IPS DF 6.9 (cell line): ENCODE measurements around the gene TRPV5.

Source experiments
- DNase-seq: peaks from one replicate; pipeline ENCODE4 v3.0.0-alpha.2; 2013; ENCODE audit warnings: low read depth, low spot score
- H3K27ac ChIP-seq: one replicate; pipeline ENCODE4 v1.5.1; 2013; ENCODE audit warnings: low read length, control low read depth
- H3K27me3 ChIP-seq: 2 replicates; pipeline ENCODE4 v1.6.1; 2013; ENCODE audit warnings: mild to moderate bottlenecking, low read length; ENCODE audit not compliant: control insufficient read depth, insufficient read depth
- H3K36me3 ChIP-seq: 2 replicates; pipeline ENCODE4 v1.6.1; 2013; ENCODE audit warnings: low read length; ENCODE audit not compliant: control insufficient read depth, insufficient read depth
- H3K4me1 ChIP-seq: 2 replicates; pipeline ENCODE4 v1.6.1; 2013; ENCODE audit warnings: low read length; ENCODE audit not compliant: control insufficient read depth, insufficient read depth
- H3K4me3 ChIP-seq: 2 replicates; pipeline ENCODE4 v1.5.1; 2013; ENCODE audit warnings: mild to moderate bottlenecking, low read length
- H3K9me3 ChIP-seq: 2 replicates; pipeline ENCODE4 v1.6.1; 2013; ENCODE audit warnings: low read length, inconsistent platforms; ENCODE audit not compliant: control insufficient read depth, insufficient read depth
- WGBS: extraction: QIAGEN DNeasy Blood & Tissue Kit; methylation state at CpG from one replicate; pipeline ENCODE4 v1.1.7; 2013; ENCODE audit warnings: mixed read lengths, missing lambda C conversion rate; ENCODE audit not compliant: insufficient read length, insufficient coverage; 5-methylcytosine and 5-hydroxymethylcytosine counted together

The TRPV5 gene

DNA sequence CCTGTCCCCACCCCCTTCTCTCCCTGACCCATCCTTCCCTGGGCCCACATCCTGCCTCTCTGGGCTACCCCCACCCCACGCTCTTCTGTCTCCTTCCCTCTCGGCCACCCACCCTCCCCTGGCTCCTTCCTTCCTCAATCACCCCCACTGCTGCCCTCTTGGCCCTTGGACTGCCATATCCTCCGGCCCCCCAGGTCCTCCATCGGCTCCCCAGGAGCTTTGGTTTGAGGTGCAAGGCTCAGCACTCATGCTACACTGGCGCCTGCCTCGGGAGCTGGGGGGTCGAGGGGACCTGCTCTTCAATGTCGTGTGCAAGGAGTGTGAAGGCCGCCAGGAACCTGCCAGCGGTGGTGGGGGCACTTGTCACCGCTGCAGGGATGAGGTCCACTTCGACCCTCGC lies 67.8 kb downstream of the TRPV5 start:
- Histone ChIP-seq H3K27me3 (no peaks in the 10 kb centered on the region), H3K27ac (no peak overlapping the region), H3K4me1 (peaks cover 3% of the 10 kb centered on the region), H3K4me3 (no peak overlapping the region), H3K36me3 (no peaks in the 10 kb centered on the region; the same call in 1 of the 2 replicates), H3K9me3 (no peaks in the 10 kb centered on the region)
- no peak for DNase-seq
- no CpG with 5 or more reads among the region's 13 CpGs for WGBS

DNA sequence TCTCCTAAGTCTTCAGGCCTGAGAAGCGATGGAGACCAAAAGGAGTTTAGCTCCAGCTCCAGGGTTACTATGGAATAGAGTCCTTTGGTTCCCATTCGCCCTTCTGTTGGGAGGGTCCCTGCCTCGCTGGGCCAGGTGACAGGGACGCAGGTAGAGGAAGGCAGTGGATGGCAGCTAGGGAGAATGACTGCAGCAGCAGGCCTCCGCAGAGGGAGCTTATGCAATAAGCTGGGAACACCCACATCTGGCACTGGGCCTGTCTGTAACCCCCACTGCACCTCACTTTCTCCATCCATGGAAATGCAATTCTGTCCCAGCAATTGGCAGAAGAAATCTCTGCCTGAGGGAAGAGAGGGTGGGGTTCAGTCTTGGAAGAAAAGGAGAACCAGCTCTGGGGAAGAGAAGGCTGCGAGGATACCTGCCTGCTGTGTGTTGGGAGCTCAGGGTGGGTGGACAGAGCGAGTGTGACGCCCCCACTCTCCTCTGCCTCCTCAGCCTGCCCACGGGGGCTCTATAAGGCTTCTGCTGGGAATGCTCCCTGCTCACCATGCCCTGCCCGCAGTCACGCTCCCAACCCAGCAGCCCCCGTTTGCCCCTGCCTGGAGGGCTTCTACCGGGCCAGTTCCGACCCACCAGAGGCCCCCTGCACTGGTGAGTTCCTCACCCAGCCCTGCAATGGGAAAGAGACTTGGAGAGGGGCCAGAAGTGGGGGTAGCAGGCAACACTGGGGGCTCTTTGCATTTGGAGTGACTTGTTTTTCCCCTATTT lies 68.4 kb downstream of the TRPV5 start:
- Histone ChIP-seq H3K27me3 (no peaks in the 10 kb centered on the region), H3K27ac (no peak overlapping the region), H3K9me3 (no peaks in the 10 kb centered on the region), H3K4me1 (peaks cover 3% of the 10 kb centered on the region), H3K36me3 (no peaks in the 10 kb centered on the region; the same call in 1 of the 2 replicates), H3K4me3 (no peak overlapping the region)
- DNase-seq, result no peak
- WGBS, result no CpG with 5 or more reads among the region's 14 CpGs

DNA sequence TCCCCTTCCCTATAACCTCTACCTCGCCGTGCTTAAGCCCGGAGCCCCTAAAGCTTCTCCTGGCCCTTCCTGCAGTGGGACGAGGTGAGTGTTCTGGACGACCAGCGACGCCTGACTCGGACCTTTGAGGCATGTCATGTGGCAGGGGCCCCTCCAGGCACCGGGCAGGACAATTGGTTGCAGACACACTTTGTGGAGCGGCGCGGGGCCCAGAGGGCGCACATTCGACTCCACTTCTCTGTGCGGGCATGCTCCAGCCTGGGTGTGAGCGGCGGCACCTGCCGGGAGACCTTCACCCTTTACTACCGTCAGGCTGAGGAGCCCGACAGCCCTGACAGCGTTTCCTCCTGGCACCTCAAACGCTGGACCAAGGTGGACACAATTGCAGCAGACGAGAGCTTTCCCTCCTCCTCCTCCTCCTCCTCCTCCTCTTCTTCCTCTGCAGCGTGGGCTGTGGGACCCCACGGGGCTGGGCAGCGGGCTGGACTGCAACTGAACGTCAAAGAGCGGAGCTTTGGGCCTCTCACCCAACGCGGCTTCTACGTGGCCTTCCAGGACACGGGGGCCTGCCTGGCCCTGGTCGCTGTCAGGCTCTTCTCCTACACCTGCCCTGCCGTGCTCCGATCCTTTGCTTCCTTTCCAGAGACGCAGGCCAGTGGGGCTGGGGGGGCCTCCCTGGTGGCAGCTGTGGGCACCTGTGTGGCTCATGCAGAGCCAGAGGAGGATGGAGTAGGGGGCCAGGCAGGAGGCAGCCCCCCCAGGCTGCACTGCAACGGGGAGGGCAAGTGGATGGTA lies 69.5 kb downstream of the TRPV5 start:
- H3K36me3 ChIP-seq, result no peaks in the 10 kb centered on the region; the same call in 1 of the 2 replicates
- no peaks in the 10 kb centered on the region for H3K9me3 ChIP-seq
- no peak for DNase-seq
- H3K4me1 ChIP-seq, result peaks cover 3% of the 10 kb centered on the region
- no peak overlapping the region for H3K4me3 ChIP-seq
- no peak overlapping the region for H3K27ac ChIP-seq
- H3K27me3 ChIP-seq, result no peaks in the 10 kb centered on the region
- no CpG with 5 or more reads among the region's 37 CpGs for WGBS

DNA sequence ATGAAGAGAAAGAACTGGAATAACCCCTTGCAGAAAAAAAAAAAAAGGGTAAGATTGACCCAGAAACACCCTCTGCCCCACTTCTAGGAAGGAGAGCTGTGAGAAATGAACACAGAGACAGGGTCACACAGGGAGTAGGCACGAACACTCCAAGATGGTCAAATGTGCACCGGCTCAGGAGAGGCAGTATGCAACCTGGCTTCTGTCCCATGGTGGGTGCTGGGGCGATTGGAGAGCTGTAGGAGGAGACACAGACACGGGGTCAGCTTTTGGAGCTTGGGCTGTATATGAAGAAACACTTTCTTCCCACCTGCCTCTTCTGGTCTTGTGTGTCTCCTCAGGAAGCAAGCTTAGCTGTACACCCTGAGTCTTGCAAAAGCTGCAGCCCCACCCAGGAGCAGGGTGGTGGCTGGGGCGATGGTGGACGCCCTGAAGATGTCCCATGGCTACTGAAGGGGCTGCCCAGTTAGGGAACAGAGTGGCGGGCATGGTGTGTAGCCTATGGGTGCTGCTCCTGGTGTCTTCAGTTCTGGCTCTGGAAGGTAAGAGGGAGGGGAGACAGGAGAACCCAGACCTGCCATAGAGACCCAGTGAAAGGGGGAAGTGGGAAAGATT lies 70.7 kb downstream of the TRPV5 start:
- no peaks in the 10 kb centered on the region for H3K9me3 ChIP-seq
- no CpG with 5 or more reads among the region's 7 CpGs for WGBS

DNA sequence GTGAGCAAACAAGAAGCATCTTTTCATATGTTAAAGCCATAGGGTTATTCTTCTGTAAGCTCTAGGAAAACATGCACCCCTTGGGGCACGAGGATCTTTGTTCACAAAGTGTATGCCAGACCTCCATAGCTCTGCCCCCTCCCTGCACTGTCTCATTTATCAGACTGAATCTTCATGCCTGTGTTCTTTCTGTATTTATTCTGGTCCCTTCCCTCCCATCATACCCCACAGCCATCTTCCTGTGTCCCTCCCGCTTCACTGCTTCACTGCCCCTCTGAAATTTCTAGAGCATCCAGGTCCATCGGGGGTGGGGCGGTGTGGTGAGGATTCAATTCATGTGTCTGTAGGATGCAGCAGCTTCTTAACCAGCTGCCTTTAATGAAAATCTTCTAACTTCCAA lies 71.2 kb downstream of the TRPV5 start:
- peaks cover 3% of the 10 kb centered on the region for H3K4me1 ChIP-seq
- no peak for DNase-seq
- no peak overlapping the region for H3K27ac ChIP-seq
- WGBS, result no CpG with 5 or more reads among the region's 4 CpGs
- H3K27me3 ChIP-seq, result no peaks in the 10 kb centered on the region
- no peaks in the 10 kb centered on the region for H3K36me3 ChIP-seq
- no peaks in the 10 kb centered on the region for H3K9me3 ChIP-seq
- H3K4me3 ChIP-seq, result no peak overlapping the region

More for the DNA sequence above, 70.7 kb downstream of the TRPV5 start:
- Histone ChIP-seq H3K27me3 (no peaks in the 10 kb centered on the region), H3K27ac (no peak overlapping the region), H3K4me3 (no peak overlapping the region), H3K4me1 (peaks cover 3% of the 10 kb centered on the region), H3K36me3 (no peaks in the 10 kb centered on the region; the same call in 1 of the 2 replicates)
- no peak for DNase-seq

DNA sequence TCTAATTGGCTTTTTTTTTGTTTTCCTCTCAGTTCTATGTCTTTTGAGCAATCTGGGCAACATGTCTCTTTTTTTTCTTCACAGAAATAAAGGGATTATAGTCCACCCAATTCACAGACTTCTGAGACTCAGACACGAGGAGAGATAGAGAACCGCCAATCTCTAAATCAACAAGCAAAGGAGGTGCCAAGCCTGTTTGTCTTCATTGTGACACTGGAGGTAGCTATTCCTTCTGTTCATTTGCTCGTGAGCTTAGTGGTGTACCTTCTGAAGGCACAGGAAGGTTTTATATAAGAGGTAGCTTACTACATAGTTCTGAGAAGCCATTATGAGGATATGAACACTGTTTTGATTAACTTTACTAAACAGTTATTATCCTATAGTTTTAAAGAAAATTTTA lies 72.6 kb downstream of the TRPV5 start:
- no peak overlapping the region for H3K27ac ChIP-seq
- H3K4me1 ChIP-seq, result peaks cover 3% of the 10 kb centered on the region; the same call in 1 of the 2 replicates
- DNase-seq, result no peak
- H3K36me3 ChIP-seq, result no peaks in the 10 kb centered on the region
- no CpG with 5 or more reads among the region's 3 CpGs for WGBS
- no peak overlapping the region for H3K4me3 ChIP-seq
- no peaks in the 10 kb centered on the region for H3K9me3 ChIP-seq
- H3K27me3 ChIP-seq, result no peaks in the 10 kb centered on the region

DNA sequence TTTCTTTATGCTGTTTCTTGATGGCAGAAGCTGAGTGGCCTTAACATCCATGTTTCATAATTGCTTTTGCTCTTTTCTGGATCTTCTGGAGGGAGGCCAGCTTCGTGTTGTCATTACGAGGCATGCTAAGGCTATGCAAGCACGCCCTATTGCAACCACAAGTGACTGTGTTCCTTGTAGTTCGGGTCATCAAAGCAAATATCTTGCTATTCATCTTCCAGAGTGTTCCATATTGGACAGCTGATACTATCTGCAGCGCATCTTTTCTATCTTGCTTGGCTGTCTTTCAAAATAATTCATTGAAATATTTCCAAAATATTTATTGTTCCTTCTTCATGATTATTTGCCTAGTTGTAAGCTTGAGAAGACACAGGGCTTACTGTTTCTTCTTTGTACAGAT lies 73.7 kb downstream of the TRPV5 start:
- Histone ChIP-seq H3K27me3 (peaks cover 4% of the 10 kb centered on the region; the same call in 1 of the 2 replicates), H3K9me3 (no peaks in the 10 kb centered on the region), H3K36me3 (no peaks in the 10 kb centered on the region), H3K4me3 (no peak overlapping the region), H3K27ac (no peak overlapping the region), H3K4me1 (peaks cover 7% of the 10 kb centered on the region)
- no CpG with 5 or more reads among the region's 5 CpGs for WGBS
- DNase-seq, result no peak

DNA sequence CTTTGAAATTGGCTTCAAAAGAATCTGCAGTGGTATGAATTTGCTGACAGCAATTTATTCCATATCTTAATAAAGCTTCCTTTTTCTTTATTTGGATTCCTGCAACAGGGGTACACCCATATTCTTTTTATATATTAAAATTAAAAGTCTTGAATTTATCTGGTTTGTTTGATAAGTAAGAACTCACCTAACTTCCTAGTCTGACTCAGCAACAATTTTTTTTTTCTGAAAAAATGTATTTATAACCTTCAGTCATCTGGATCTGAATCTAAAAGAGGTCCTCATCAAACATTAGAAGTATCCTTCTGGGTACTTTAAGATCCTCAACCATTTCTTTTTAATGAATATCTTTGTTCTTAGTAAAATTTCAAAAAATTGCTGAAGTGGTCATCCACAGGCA lies 74.1 kb downstream of the TRPV5 start:
- no peak overlapping the region for H3K4me3 ChIP-seq
- H3K4me1 ChIP-seq, result peaks cover 7% of the 10 kb centered on the region
- no peaks in the 10 kb centered on the region for H3K9me3 ChIP-seq
- no peaks in the 10 kb centered on the region for H3K36me3 ChIP-seq
- DNase-seq, result no peak
- no peak overlapping the region for H3K27ac ChIP-seq
- peaks cover 4% of the 10 kb centered on the region; the same call in 1 of the 2 replicates for H3K27me3 ChIP-seq
